Dedifferentiated amniotic fluid mesenchymal stem cell (primary cell): Measurements from ENCODE around the gene SPAG16.
"Not testable (repeated sequence)": the region's sequence is repeated elsewhere in the genome, so short reads cannot be mapped to it uniquely, and the experiment has no call there.

Experiments
- DNase-seq: peaks from one replicate; pipeline ENCODE4 v3.0.0-alpha.2; 2016; ENCODE audit errors: extremely low spot score

The SPAG16 gene

DNA sequence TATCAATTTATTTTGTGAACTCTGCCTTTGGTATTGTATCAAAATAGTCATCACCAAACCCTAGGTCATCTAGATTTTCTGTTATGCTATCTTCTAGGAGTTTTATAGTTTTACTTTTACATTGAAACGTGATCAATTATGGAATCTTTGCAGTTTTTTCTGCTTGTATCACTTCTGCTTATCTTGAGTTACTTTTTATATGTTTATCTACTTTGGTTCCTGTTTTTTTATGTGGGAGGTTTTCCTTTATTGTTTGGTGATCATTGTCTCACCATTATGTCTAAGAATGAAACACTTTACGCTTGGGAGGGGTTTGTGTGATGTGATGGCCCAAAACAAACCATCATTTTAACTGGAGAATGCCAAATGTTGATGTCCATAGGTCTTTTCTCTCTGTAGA, 261.2 kb downstream of the SPAG16 start:
- DNase-seq, result no peak

- no peak for DNase-seq
Observed at GRCh38 chr2:213545964-213546475, 261.8 kb downstream of the SPAG16 start.

- DNase-seq, result no peak
Observed at GRCh38 chr2:213551526-213551925, 267.3 kb downstream of the SPAG16 start.

GRCh38 chr2:213559053-213559452, 274.8 kb downstream of the SPAG16 start:
- no peak for DNase-seq

GRCh38 chr2:213561759-213562158, 277.5 kb downstream of the SPAG16 start:
- DNase-seq, result no peak

DNA sequence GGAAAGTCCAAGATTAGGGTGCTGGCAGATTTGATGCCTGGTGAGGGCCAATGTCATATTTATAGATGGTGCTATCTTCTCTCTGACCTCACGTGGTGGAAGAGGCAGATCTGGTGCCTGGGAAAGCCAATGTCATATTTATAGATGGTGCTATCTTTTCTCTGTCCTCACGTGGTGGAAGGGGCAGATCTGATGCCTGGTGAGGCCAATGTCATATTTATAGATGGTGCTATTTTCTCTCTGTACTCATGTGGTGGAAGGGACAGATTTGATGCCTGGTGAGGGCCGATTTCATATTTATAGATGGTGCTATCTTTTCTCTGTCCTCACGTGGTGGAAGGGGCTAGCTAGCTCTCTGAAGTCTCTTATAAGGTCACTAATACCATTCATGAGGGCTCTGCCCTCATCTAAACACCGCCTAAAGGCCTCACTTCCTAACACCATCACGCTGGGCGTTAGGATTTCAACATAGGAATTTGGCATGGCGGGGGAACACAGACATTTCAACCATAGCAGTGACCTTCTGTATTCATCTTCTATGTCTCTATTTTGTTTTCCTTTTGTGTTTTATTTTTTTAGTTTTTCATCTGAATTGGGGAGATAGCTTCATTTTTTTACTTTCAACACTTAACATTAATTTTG, 278.4 kb downstream of the SPAG16 start:
- no peak for DNase-seq

GRCh38 chr2:213566846-213567245, 282.6 kb downstream of the SPAG16 start:
- no peak for DNase-seq

DNA sequence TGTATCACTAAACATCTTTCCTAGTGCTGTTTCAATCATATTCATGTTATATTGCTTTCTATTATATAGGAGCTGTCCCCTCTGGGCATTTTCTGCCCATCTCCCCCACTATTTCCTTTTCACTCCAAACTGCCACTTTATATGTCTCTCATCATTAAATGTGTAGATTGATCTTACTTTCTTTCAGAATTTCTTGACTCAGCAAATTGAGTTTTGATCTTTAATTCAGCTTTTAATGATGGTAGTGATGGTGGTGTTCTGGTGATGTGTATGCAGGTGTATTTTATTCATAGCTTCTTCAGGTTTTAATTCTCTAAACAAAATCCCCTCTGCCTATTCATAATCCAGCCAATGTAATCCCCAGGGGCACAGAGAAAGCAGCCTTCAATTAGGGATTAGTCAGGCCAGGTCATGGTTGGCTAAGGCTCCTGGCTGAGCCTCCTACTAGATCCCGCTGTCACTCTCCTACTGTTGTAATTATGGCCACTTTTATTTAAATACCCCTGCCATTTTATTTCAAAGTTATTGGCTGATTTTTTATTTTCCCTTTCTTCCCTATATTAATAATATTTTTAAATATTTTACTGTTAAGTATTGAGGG, 325.4 kb downstream of the SPAG16 start:
- DNase-seq, result no peak

DNA sequence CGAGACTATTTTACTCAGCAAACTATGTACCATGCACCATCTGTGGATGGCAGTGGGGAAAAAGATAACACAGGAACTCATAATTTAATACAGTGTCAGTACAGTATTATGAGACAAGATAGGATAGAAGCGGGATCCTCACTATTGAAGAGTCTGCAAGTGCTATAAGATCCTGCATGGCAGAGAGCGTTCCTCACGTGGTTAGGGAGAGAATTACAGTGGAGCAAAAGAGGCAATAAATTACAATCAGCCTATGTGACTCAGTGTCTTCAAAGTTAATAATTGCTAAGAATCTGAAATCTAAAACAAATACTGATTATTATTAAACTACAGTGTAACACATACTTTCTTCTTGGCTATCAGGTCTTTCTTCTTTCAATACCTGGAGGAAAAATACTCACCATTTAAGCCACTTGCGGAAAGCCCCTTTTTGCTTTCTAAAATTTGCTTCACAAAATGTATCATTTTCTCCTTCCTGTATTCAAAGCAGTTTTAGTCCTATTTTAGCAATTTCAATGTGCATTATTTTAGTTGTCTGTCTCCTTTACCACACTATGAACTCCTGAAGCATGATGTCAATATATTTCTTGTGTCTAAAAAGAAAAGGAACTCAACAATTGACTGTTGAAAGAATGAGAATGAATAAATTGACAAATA, 342.9 kb downstream of the SPAG16 start:
- DNase-seq, result no peak

GRCh38 chr2:213627835-213628460, 343.7 kb downstream of the SPAG16 start:
- no peak for DNase-seq

DNA sequence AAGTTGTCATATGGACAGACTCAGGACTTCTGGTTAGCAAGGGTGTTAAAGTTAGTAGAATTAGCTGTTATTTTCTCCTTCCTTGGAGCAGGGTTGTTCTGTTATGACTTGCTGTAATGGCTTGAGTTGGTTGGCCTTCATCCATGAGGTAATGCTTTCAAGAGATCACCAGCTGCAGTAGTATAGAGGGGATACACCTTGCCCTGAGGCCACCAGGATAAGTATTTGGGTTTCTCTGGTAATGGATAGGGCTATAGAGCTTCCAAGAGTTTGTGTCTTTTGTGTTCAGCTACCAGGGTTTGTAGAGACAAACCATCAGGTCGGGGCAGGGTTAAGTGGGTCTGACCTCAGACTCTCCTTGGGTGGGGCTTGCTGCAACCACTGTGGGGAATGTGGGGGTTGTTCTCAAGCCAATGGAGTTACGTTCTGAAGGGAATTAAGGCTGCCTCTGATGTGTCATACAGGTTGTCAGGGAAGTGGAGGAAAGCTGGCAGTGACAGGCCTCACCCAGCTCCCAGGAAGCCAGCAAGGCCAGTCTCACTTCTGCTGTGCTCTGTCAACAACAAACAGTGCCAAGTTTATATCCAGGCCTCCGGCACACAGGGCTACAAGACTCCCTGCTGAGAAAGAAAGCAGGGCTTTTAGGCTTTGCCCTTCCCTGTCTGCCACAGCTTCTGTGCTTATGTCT, 356.6 kb downstream of the SPAG16 start:
- peak; percentile 10 for DNase-seq

GRCh38 chr2:213644926-213645325, 360.7 kb downstream of the SPAG16 start:
- no peak for DNase-seq

- DNase-seq, result no peak
Observed at GRCh38 chr2:213649176-213649575, 364.9 kb downstream of the SPAG16 start.

GRCh38 chr2:213664817-213665216, 380.6 kb downstream of the SPAG16 start:
- no peak for DNase-seq

GRCh38 chr2:213669657-213670056, 385.4 kb downstream of the SPAG16 start:
- DNase-seq, result no peak

DNA sequence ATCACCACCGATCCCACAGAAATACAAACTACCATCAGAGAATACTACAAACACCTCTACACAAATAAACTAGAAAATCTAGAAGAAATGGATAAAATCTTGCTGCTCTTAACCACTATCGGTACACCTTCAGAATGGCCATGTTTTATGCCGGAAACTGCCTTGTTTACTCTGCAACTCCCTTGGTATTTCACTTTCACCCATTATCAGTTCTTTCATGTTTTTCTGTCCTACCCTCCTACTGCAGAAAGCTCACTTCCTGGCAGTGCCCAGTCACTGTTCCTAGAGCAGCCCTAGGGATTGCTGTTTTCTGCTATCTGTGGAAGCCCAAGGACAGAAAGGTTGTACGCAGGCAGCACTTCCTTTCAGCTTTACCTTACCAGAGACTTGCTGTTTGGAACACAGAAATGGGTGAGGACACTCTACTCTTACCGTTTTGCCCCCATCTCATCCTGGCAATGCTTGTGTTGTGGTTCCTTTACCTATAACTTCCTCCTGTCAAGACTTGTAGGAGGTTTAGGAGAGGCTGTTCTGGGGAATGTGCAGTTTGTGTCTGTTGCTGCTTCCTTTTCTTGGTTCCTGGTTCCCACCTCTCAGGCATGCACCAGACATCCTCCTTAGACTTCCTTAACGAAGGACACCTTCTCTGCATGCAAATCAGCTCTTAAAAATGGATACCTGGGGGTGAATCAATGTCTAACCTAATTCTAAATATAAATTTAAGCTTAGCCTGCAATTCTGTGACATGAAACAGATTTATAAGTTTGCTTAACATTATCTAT, 394.4 kb downstream of the SPAG16 start:
- no peak for DNase-seq

DNA sequence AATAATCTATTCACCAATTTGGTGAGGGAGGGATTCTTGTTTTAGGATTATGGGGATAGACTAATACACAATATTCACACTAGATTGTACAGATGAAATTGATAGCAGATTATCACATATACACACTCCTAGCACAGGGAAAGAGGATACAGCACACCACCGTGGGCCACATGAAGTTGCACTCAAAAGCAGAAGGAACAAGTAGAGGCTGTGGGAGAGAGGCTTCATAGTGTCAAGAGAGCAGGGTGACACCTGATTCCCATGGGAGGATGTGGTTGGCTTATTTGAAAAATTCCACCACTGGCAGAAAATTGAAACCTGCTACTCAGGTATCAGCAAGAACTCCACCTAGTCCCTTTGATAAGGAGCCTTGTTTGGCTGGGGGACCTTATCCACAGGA, 395.6 kb downstream of the SPAG16 start:
- DNase-seq, result no peak

GRCh38 chr2:213682276-213682675, 398.0 kb downstream of the SPAG16 start:
- no peak for DNase-seq

DNA sequence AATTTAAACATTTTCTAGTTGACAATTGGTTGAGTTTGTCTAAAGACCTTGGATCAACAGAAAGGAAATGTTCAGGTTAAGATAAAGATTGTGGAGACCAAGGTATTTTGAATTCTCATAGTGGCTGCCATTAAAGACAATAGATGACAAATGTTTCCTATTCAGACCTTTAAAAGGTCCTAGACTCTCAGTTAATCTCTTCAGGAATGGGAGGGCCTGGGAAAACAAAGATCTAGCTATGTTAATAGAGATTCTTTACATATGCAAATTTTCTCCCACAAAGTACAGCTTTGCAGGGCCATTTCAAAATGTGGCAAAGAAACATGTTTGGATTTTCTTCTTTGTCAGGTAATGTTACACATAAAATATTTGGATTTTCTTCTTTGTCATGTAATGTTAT, 403.9 kb downstream of the SPAG16 start:
- no peak for DNase-seq

- DNase-seq, result not testable (repeated sequence)
Observed at GRCh38 chr2:213688825-213689224, 404.6 kb downstream of the SPAG16 start.

- DNase-seq, result no peak
Observed at GRCh38 chr2:213689585-213689984, 405.3 kb downstream of the SPAG16 start.
